HG03196 (cell line): ENCODE data around the gene RCOR1.

Source experiments
- ATAC-seq: cut with Tn5 transposase; IDR thresholded peaks from one replicate; pipeline ENCODE4 v1.9.1; 2021; ENCODE audit not compliant: unreplicated experiment

The RCOR1 gene

DNA sequence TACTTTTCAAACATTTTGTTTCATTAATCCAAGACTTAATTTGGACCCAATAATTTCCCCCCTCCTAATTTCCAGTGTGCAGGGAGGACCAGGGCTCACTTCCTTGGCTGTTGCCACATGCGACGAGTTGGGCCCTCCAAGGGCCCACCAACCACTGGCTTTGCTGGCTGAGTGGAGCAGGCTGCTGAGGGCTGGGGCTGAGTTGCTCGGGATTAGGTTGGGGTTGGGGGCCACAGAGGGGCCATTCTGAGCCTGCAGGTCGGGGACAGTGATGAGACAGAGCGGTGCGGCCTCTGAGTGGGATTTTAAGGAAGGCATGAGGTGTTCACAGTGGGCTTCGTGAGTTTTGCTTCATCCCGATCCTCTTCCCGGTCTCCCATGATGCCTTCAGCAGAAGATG lies 178.7 kb downstream of the RCOR1 start:
- no peak for ATAC-seq

DNA sequence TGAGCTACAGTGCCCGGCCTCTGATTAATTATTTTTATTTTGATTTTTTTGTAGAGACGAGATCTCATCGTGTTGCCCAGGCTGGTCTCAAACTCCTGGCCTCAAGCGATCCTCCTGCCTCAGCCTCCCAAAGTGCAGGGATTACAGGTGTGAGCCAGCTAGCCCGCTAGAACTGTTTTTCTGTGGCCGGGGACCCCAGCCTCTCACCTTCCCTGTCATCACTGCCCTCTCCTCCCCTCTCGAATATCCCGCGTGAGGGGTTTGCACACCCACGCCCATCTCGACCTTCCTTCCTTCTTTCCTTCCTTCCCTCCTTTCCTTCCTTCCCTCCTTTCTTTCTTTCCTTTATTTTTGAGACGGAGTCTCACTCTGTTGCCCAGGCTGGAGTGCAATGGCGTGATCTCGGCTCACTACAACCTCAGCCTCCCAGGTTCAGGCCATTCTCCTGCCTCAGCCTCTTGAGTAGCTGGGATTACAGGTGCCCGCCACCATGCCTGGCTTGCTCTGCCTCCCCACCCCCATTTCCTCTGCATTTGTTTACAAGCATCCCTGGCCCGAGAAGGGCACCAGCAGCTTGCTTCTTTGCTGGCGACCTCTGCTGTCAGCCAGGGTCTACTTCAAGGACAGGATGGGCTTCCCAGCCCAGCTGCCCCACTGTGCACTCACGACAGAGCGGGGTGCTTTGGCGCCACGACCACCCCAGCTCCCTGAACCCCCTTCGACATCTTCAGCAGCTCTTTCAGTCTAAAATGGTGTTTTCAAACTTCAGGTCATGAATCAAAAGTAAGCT lies 180.5 kb downstream of the RCOR1 start:
- no peak for ATAC-seq

DNA sequence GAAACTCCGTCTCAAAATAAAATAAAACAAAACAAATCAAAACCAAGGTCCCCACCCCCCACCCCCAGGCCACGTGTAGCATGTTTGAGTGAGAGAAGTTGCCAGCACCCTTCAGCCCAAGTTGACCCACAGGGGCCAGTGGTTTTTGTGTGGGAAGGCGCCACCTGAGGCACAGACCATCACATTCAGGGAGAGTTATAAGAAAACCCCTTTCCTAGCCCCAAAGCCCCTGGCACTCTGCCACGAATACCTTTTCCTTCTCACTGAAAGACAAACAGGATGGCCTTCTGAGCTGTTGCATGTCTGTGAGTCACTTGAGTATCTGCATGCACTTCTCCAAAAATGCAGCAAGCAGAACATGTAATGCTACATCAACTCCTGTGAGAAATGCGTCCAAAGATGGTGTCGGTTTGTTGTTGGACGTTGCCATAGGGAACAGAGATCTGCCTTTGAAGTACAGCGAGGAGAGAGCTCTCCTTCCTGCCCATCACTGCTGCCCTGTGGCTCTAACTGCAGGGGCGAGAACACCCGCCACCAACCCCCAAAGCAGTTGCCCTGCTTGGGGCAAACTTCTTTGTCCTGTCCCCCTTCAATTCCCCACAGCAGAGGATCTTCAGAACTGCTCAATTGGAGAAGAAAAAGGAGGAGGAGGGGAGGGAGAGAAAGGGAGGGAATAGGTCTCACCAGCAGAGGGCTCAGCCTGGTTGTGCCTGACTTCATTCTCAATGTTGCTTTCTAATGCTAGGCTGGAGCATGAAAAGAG lies 182.1 kb downstream of the RCOR1 start:
- ATAC-seq, result peak; percentile 35

DNA sequence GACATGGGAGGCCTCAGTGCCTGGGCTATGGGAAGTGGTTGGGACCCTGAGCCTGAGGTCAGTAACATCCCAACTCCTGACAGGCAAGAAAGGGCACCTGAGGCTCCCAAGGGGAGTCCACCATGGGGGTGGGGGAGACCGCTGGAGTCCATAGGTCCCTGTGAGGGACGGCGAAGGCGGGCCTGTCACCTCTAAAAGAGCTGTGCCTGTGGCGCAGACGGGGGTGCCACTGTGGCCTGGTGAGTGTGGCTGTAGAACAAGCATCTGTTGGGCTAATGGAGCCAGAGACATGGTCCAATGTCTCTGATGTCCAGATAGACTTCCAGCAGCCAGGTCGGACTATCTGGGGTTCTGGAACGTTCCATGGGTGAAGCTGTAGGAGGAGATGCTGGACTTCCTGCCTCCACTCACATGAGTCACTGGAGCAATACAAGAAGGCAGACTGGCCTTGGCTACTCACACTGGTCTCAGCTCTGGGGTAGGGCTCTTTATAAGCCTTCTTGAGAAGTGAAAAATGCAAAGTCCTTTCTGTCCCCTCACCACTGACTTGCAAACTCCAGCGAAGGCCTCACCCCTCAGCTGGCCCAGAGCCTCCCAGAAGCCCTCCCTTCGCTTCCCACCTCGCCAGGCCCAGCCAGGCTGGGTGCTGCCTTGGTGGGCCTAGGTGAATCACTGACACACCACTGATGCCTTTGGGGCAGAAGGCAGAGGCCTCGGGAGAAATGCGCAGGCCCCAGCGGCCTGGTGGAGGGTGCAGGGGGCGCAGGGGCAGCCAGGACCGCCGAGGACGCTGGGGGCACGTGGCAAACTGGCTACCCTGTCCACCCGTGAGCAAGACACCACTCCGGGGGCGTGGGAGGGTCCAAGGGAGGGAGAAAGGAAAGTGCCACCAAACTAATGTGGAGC lies 183.7 kb downstream of the RCOR1 start:
- ATAC-seq, result no peak

DNA sequence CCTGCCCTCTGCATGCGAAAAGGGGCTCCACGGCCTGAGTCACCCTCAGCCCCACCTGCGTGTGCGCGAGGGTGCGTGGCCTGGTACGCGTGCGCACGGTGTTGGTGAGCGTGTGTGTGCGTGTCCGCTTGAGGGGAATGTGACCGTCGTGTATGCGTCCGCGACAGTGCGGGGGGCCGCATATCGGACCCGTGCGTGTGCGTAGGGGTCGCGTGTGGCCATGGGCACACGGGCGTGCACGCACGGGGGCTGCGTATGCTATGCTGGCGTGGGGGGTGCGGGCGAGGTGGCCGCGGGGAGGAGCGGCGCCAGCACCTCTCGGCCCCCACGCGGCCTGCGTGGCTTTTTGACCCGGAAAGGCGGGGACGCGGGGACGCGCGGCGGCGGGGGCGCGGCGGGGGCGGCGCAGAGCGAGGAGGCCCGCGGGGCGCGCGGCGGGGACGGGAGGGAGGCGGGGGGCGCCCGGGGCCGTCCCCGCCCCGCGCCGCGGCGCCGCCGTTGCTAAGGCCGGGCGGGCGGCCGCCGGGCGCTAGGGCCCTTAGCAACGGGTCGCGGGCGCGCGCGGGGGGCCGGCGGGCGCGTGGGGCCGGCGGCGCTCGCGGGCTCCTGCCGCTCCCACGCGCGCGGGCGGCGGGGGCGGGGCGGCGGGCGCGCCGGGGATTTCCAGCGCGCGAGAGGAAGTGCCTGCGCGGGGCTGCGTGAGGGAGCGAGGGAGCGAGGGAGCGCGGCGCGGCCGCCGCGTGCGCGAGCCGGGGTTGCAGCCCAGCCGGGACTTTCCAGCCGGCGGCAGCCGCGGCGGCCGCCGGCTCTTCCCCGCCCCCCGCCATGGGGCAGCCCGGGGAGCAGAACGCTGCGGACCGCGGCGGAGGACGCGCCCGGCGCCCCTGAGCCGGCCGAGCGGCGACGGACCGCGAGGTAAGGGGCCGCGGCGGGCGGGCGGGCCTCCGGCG lies 184.6 kb downstream of the RCOR1 start, which contains the start of gene TRAF3:
Gene TRAF3, plus strand, starts transcription at position 689 of the 950 bp plus-strand sequence. CDS start 92,753 bp downstream, outside the sequence.
- ATAC-seq, result peak; percentile 36

DNA sequence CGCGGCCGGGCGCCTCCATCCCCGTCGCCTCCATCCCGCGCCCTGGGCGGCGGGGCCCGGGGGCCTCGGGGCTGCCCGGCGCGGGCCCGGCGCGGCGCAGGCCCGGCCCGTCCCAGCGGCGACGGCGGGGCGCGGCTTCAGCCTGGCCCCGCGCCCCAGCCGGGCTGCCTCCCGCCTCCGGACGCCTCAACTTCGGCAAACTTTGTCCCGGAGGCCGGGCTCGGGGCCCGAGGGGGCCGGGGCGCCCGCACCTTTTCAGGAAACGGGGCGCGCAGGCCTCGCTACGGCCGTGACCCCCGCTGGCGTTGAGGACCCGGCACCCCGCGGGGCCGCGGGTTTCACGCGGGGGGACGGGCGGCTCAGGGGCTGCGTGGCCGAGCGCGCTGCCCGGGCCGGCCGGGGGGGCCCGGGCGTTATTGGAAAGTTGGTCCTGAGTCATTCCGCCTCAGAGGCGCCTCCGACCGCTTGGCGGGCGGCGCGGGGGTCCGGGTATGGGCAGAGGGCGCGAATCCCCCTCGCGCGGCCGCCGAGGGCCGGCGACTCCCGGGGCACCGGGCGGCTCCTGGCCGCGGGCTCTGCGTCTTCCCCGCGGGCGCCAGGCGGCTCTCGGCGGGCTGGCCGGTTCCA lies 185.4 kb downstream of the RCOR1 start:
- peak; percentile 3 for ATAC-seq

DNA sequence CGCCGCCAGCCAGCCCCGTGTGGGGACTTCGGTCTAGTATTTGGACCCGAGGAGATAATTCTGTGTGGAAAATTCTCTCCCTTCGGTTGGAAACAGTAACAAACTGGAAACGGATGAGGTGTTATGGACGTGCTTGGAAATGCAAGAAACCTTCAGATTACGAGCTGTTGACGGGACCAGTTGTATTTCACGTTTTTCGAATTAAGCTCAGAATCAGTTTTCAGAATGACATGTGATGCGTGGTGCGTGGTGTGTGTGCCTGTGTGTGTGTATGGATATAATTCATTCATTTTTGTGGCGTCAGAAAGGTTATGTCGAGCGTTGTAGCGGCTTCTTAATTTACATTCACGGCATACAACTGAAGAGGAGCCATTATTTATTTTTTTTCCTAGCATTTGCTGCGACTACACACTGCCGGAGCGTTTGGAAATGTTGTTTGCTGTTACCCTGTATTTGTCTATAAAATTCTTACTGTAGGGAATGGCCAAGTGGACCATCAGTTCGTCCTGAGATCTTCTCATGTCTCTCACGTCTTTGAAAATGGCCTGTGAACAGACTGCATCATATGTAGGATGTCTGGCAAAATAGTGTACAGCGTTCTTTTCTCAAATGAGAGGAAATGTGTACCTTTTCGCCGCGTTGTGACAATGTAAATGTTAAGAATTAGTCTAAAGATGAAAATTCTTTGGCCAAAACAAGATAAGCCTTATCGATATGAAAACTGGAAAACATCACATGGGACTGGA lies 186.1 kb downstream of the RCOR1 start:
- ATAC-seq, result no peak

DNA sequence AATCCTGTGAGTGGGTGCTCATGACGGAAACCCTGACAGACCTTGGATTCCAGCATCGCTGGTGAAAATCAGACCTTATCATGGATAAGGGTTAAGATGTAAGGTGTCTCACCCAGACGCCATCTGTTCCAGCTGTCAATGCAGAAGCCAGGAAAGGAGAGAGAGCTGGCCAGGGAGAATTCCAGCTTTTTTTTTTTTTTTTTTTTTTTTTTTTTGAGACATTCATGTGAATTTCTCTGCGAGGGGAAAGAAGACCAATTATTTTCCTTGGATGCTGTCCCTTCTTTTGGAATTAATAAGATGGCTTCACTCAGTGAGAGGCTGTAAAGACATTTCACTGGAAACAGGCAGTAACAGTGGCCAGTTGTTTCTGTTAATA lies 186.6 kb downstream of the RCOR1 start:
- ATAC-seq, result no peak

DNA sequence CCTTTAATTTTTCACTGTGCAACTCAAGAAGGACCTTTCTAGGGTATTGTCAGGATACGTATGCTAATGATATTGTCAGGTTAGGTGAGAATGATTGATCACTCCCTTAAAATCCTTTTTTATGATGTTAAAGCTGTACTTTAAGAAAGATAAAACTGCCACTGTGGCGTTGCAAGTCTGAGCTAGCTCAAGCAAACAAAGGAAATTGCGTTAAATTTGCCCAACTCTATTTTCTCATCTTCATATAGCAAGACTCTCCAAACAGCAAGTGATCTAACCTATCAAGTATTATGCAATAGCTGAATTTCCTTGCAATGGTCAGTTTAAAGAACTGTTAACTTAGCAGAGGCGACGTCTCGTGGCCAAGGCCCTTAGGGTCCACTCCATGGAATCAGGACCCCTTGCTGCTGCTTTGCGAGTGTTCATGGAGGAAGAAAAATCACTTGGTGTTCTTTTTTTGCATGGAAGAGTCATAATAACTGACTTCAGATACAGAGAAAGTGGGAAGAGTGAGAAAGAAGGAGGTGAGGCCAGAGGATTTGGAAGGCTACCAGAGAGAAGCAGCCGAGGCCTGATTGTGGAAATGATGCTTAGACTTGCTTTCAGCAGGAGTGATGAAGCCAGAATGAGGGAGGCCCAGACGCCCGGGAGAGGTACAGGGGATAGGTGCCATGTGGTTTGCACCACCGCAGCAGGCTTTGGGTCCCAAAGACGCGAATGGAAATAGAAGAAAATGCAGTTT lies 187.3 kb downstream of the RCOR1 start:
- ATAC-seq, result no peak
